ENCODE data around the gene THRSP. TPM values are rescaled to one million over a fixed set of nuclear protein-coding genes. Genes with fewer than 3 reads are reported as not detected.

The THRSP gene
- total RNA-seq, 1 experiment from 2014 or later: not detected

GRCh38 chr11:78034623-78035022 lies 29.0 kb upstream of the THRSP start:
- Histone ChIP-seq H2BK5ac (ENCODE audit: insufficient read length, low read length) (no peak overlapping the region), H3K4me2 (ENCODE audit: insufficient read depth, insufficient read length, low read length) (no peak overlapping the region), H3K23me2 (ENCODE audit: insufficient read length, low read depth, low read length, poor library complexity, severe bottlenecking) (peaks cover 2% of the 10 kb centered on the region), H4K5ac (ENCODE audit: insufficient read length, low read depth, low read length) (no peak overlapping the region), H3K9ac (ENCODE audit: extremely low read depth, insufficient read length, low read length) (no peak overlapping the region), H3K23ac (ENCODE audit: insufficient read length, low read depth, low read length) (no peak overlapping the region), H3K27me3 (ENCODE audit: insufficient read depth, low read length) (no peaks in the 10 kb centered on the region), H4K8ac (replicated peaks; ENCODE audit: insufficient read length, low read depth, low read length) (no peak overlapping the region), H2BK15ac (ENCODE audit: low read depth, low read length) (no peak overlapping the region), H2AFZ (ENCODE audit: low read length) (no peak overlapping the region), H3K27ac (ENCODE audit: insufficient read length, low read depth, low read length) (no peak overlapping the region), H4K91ac (ENCODE audit: insufficient read length, low read depth, low read length) (no peak overlapping the region), H3K9me3 (ENCODE audit: control insufficient read depth, low read depth, low read length) (no peaks in the 10 kb centered on the region), H3K79me2 (ENCODE audit: insufficient read depth, low read length) (no peaks in the 10 kb centered on the region), H3K79me1 (ENCODE audit: insufficient read depth, low read depth, low read length, poor library complexity, severe bottlenecking) (no peaks in the 10 kb centered on the region), H3K18ac (ENCODE audit: insufficient read length, low read depth, low read length) (peak overlapping the region; percentile 40), H3T11ph (ENCODE audit: low read length) (no peak overlapping the region), H4K20me1 (ENCODE audit: control insufficient read depth, insufficient read depth, insufficient read length) (no peaks in the 10 kb centered on the region), H2BK120ac (ENCODE audit: low read depth, low read length, poor library complexity, severe bottlenecking) (no peak overlapping the region), H3K56ac (ENCODE audit: insufficient read length, low read depth, low read length) (no peak overlapping the region), H3K4me1 (ENCODE audit: insufficient read depth, low read length) (no peaks in the 10 kb centered on the region), H2BK12ac (ENCODE audit: insufficient read length, low read depth, low read length) (no peak overlapping the region), H3K14ac (ENCODE audit: insufficient read depth, low read length) (no peak overlapping the region), H2AK5ac (ENCODE audit: insufficient read length, low read length) (no peak overlapping the region), H2BK20ac (ENCODE audit: low read depth, low read length, poor library complexity, severe bottlenecking) (no peak overlapping the region), H3K4ac (ENCODE audit: low read depth, low read length) (no peak overlapping the region)
- Mint-ChIP-seq H3K4me3 (no peak overlapping the region), H3K36me3 (ENCODE audit: insufficient read depth in 1 of 3, low read depth in 3 of 3) (no peaks in the 10 kb centered on the region), H3K27me3 (ENCODE audit: low read depth) (no peaks in the 10 kb centered on the region), H3K9me3 (no peaks in the 10 kb centered on the region; a peak in 1 of 5 replicates), H3K27ac (peak overlapping the region in 1 of 3 experiments; percentile 17; a peak in 2 of 7 replicates), H3K4me1 (peaks cover 3 to 17% of the 10 kb centered on the region in 2 experiments)
- DNase-seq: no peak
- TF ChIP-seq CTCF (conservative IDR thresholded peaks at IDR 0.05): peak; percentile 42
- WGBS (ENCODE audit: extremely low coverage, insufficient read length, low lambda C conversion rate): no CpG with 5 or more reads among the region's 10 CpGs

All from H9 (cell line).